ENCODE results near the gene TTLL1. TPM values are rescaled to one million over a fixed set of nuclear protein-coding genes. Genes with fewer than 3 reads are reported as not detected.

Gene TTLL1
- total RNA-seq (1 to 10 TPM; 1.3 to 10.0 (median 7.2) TPM), polyA plus RNA-seq (10 to 100 TPM in 1 of 2 donors, 1 to 10 TPM in 1; 5.5 to 13.7 TPM)
- long read RNA-seq, donor 1, transcript TTLL1-201 (11 exons, 1,645 nt): major isoform, 21 of 29 reads
- long read RNA-seq, donor 1, partial matches to known transcripts: 1 of 29 reads
- long read RNA-seq, donor 1, other reads (novel, unspliced or antisense): 6 of 29 reads
- long read RNA-seq, donor 2, transcript TTLL1-201 (11 exons, 1,645 nt): major isoform, 5 of 5 reads
- long read RNA-seq, donor 2, partial matches to known transcripts: 0 of 5 reads
- long read RNA-seq, donor 2, other reads (novel, unspliced or antisense): 0 of 5 reads
- long read RNA-seq, donor 3, partial matches to known transcripts: 1 of 8 reads
- long read RNA-seq, donor 3, other reads (novel, unspliced or antisense): 5 of 8 reads

DNA sequence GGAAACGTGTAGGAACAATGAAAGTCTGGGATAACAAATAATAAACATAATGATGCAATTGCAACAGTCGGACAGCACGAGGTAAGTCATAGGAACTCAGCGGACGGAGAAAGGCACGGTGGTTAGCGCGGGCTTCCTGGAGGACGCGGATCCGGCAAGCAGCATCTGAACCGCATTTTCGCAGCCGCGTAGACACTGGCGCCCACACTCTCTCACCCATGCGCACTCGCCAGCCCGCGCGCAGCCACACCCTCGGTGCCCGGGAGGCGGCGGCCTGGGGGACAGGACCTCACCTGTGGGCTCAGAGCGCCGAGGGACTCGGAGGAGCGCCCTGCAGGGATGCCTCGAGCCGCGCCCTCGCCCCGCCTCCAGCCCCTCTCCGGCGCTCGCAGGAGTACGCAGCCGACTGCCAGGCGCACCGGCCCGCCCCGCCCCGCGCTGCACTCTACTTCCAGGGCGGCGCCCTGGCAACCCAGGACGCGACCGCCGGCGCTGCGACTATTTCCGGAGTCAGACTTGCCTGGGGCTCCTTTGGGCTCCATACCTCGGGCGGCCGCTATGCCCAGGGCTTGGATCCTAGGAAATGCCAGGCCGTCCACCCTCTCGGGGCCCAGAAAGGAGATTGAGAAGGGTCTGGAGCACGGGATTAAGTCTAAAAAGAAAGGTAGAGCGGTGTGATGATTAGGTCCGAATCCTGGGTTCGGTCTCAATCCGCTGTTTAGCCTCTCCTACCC lies at the start of gene TTLL1:
TTLL1 (minus strand) TSS at position 408 of the 734 bp plus-strand sequence. CDS start 13,805 bp downstream, outside the sequence.
- H3K27me3 ChIP-seq: no peaks in the 10 kb centered on the region
- TF ChIP-seq POLR2A (IDR thresholded peaks at IDR 0.05): peak; percentile 6
- TF ChIP-seq, protein P1, sequence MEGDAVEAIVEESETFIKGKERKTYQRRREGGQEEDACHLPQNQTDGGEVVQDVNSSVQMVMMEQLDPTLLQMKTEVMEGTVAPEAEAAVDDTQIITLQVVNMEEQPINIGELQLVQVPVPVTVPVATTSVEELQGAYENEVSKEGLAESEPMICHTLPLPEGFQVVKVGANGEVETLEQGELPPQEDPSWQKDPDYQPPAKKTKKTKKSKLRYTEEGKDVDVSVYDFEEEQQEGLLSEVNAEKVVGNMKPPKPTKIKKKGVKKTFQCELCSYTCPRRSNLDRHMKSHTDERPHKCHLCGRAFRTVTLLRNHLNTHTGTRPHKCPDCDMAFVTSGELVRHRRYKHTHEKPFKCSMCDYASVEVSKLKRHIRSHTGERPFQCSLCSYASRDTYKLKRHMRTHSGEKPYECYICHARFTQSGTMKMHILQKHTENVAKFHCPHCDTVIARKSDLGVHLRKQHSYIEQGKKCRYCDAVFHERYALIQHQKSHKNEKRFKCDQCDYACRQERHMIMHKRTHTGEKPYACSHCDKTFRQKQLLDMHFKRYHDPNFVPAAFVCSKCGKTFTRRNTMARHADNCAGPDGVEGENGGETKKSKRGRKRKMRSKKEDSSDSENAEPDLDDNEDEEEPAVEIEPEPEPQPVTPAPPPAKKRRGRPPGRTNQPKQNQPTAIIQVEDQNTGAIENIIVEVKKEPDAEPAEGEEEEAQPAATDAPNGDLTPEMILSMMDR (IDR thresholded peaks at IDR 0.05): no peak
- no peak for TF ChIP-seq EP300 (IDR thresholded peaks at IDR 0.05)
- H3K36me3 ChIP-seq: no peaks in the 10 kb centered on the region
- H3K27ac ChIP-seq: no peak within 1 kb of the TSS
- peak within 1 kb of the TSS; percentile 95 for H3K4me3 ChIP-seq
- intact Hi-C loops (cut with DNase I): no loop called here
- 2 to 3% (median 3%) methylated on average over 52 to 64 of the region's 64 CpGs for WGBS, 3 donors
- H3K4me1 ChIP-seq (ENCODE audit: insufficient read depth): peaks cover 4% of the 10 kb centered on the region
- H3K9me3 ChIP-seq: no peaks in the 10 kb centered on the region
- peak; percentile 81 to 92 (median 83) for DNase-seq

DNA sequence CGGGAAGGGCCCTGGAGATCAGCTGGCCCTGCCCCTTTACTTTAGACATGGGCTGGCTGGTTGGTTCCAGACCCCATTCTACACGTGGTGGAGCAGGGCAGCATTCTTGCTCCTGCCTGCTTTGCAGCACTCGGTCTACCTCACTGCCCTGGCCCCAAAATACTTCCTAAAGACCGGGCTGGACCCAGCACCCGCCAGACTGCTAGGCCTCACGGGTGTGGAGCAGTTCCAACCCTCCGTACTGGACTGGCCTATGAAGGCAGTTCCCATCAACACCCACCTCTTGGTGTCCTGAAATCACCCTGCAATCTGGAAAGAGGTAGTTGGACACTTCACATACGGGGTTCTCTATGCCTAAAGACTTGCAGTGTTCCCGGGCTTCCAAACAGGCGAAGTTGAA lies 47.6 kb upstream of the TTLL1 start:
- Histone ChIP-seq H3K4me3 (no peak overlapping the region), H3K27ac (no peak overlapping the region), H3K9me3 (no peaks in the 10 kb centered on the region), H3K4me1 (ENCODE audit: insufficient read depth) (peaks cover 2% of the 10 kb centered on the region), H3K36me3 (no peaks in the 10 kb centered on the region), H3K27me3 (no peaks in the 10 kb centered on the region)
- no peak for DNase-seq
- TF ChIP-seq EP300 (IDR thresholded peaks at IDR 0.05) (no peak), POLR2A (IDR thresholded peaks at IDR 0.05) (no peak)
- intact Hi-C loops (cut with DNase I): no loop called here
- 76 to 79% (median 78%) methylated on average over 10 of the region's 10 CpGs for WGBS, 3 donors

DNA sequence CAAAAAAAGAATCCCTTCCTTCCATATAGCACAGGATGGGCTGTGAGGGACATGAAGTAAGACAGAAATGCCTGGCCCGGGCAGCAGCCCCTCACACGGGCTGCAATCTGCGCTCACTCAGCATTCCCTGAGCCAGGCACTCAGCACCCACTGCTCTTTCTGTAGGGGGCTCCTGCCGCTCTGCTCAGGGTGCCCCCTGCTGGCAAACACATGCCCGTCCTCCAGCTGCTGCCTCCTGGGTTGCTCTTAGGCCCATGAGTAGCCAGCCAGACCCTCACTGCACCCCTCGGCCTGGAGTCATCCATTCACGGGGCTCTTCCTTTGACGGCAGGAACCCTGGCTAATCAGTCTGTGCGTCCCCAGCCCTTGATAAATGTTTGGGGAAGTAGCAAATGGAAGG lies 47.1 kb upstream of the TTLL1 start:
- WGBS, 3 donors: 44 to 46% (median 45%) methylated on average over 9 of the region's 9 CpGs
- TF ChIP-seq, protein P1 (IDR thresholded peaks at IDR 0.05): no peak
- TF ChIP-seq EP300 (IDR thresholded peaks at IDR 0.05): no peak
- no peak for TF ChIP-seq POLR2A (IDR thresholded peaks at IDR 0.05)
- Histone ChIP-seq H3K4me3 (no peak overlapping the region), H3K27me3 (no peaks in the 10 kb centered on the region), H3K36me3 (no peaks in the 10 kb centered on the region), H3K27ac (no peak overlapping the region), H3K4me1 (ENCODE audit: insufficient read depth) (no peaks in the 10 kb centered on the region), H3K9me3 (no peaks in the 10 kb centered on the region)
- intact Hi-C loops (cut with DNase I): no loop called here
- DNase-seq: no peak

DNA sequence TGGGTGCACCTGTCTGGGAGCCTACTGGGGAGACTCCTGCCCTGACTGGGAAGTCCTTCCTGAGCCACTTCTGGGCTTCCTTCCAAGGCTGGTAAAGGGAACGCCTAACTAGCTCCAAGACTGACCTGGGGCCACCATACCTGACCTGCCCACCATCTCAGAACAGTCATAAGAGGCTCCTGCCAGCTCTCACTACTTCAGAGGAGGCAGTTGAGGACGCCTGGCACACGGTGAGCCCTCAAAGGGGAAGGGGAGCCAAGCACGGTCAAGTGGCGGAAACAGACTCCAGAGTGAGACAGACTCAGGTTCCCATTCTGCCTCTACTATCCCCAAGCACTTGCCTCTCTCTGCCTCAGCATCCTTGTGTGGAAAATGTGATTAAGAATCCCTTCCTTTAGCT lies 46.4 kb upstream of the TTLL1 start:
- TF ChIP-seq EP300 (IDR thresholded peaks at IDR 0.05): no peak
- TF ChIP-seq POLR2A (IDR thresholded peaks at IDR 0.05): no peak
- TF ChIP-seq, protein P1 (IDR thresholded peaks at IDR 0.05): no peak
- intact Hi-C loops (cut with DNase I): no loop called here
- no peaks in the 10 kb centered on the region for H3K27me3 ChIP-seq
- DNase-seq: no peak
- no peaks in the 10 kb centered on the region for H3K4me1 ChIP-seq (ENCODE audit: insufficient read depth)
- H3K4me3 ChIP-seq: no peak overlapping the region
- WGBS, 3 donors: 84 to 96% (median 92%) methylated on average over 5 of the region's 5 CpGs
- H3K27ac ChIP-seq: no peak overlapping the region
- no peaks in the 10 kb centered on the region for H3K9me3 ChIP-seq
- H3K36me3 ChIP-seq: no peaks in the 10 kb centered on the region
